Ecto neural progenitor cell (in vitro differentiated cells): ENCODE measurements around the gene VPS26B.
"Not testable (repeated sequence)": the region's sequence is repeated elsewhere in the genome, so short reads cannot be mapped to it uniquely, and the experiment has no call there.

ENCODE experiments used
- DNase-seq: peaks from one replicate; pipeline ENCODE4 v3.0.0-alpha.2; 2018; ENCODE audit warnings: low spot score

The VPS26B gene

DNA sequence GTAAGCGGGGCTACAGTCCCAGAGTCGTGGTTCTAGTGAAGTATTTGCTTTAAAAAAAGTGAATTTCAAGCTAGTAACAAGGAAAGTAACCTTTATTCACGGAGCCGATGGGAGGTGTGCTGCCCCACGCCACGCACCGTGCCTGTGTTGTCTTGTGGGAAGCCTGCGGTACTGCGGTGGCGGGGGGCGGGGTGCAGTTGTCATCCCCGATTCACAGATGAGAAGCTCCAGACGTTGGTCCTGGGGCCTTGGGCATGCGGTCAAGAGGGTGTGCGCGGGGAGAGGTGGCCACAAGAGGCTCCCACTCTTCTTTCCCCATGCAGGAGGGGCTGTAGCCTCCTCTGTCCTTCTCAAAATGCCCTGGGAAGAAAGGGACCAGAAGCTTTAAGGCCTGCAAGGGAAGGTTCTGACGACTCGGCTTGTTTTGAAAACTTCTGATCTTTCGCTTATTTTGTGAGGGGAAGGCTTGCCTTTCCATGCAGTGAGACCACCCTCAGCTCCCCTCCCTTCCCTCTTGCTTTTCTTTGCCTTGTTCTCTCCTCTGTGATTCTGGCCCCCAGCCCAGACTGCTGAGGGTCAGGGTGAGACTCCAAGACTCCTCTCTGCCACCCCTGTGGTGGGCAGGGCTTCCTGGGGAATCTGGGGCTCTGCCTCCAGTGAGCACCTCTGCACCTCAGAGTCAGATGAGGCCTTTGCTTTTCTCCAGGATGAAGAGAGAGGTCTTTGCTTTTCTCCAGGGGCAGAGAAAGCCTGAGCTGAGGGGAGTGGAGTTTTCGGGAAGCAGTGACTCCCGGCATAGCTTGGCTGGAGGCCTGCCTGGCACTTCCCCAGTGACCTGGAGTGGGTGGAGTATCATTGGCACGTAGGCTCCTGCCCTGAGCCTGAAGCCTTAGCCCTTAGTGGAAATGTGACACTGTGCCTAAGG, 57.9 kb downstream of the VPS26B start:
- DNase-seq = peak; percentile 29

DNA sequence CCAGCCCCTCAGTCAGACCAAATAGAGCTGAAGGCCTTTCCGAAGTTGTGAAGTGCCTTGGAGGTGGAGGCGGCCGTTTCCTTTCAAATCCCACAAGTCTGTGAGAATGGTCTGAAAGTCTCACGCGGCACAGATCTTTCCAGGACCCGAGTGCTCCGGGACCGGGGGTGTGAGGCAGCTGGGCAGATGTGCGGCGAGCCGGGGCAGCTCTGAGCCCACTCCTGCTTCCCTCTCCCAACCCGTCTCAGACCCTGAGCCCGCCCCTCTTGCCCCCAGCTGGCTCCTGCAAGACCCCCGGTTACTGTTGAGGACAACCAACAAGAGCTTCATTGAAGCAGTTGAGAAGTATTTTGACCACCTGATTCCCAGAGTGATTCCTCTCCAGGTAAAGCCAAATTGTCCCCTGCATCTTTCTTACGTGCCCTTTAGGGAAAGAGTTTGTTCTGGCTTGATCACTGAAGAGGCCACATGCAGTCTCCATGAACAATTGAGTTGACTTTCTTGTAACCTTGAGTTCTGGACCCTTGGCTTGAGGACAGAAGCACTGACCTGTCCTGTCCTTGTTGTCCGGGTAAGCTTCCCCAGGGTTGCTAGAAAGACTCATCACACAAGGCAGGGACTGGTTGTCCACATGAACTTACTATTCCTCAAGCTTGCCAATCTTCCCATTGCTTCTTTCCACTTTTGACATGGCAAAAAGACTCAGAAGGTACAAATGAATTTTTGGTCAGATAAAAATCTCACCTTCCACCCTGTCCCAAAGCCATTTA, 59.2 kb downstream of the VPS26B start:
- DNase-seq = peak; percentile 32

DNA sequence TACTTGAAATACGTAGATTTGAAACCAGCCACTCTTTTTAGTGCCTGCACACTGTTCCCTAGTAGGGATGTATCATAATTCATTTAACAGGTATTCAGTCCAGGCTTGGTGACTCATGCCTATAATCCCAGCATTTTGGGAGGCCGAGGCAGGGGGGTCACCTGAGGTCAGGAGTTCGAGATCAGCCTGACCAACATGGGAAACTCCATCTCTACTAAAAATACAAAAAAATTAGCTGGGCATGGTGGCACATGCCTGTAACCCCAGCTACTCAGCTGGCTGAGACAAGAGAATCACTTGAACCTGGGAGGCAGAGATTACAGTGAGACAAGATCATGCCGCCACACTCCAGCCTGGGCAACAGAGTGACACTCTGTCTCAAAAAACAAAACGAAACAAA, 59.9 kb downstream of the VPS26B start:
- DNase-seq = not testable (repeated sequence)

DNA sequence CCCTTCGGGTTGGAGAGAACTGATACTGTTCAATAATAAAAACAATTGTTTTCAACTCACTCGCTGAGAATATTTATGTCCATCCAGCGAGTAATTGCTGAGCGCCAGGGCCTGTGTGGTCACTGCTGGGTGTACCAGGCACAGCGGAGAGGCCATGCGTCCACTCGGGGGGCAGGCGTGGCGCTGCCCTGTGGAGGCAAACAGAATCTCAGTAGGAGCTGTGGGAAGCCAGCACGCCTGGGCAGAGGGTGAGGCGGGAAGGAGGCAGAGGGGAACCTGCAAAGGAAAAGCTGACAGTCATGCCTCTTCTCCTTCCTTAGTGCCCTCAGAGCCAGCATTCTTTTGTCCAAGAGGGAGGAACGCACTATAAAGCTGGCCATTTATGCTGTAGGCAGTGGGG, 63.1 kb downstream of the VPS26B start:
- DNase-seq = peak; percentile 22

DNA sequence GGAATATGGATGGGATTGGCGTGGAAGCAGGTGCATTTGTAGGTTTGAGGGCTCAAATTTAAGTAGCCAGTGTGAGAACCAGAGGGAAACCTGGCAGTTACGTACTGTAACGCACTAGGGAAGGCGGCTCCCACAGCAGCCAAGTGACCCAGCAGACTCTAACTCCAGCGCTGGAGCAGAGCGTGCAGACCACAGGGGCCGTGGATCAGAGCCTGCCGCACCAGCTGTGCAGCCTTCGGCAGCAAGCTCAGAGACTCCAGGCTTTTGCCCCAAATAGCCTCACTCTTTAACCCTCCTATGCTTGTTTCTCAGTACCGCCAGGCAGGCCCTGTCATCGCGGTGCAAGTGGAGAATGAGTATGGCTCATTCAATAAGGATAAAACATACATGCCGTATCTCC, 64.0 kb downstream of the VPS26B start:
- peak; percentile 17 for DNase-seq

DNA sequence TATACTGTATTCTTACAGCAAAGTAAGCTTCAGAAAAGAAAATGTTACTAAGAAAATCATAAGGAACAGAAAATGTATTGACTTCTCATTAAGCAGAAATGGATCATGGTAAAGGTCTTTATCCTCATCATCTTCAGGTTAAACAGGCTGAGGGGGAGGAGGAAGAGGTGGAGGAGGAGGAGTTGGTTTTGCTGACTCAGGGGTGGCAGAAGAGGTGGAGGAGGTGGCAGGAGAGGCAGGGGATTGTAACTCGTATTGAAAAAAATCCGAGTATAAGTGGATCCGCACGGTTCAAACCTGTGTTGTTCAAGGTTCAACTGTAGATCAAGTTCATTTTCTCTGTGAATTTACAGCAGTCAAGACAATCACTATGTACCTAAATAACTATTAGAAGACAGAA, 64.7 kb downstream of the VPS26B start:
- DNase-seq = peak; percentile 21

DNA sequence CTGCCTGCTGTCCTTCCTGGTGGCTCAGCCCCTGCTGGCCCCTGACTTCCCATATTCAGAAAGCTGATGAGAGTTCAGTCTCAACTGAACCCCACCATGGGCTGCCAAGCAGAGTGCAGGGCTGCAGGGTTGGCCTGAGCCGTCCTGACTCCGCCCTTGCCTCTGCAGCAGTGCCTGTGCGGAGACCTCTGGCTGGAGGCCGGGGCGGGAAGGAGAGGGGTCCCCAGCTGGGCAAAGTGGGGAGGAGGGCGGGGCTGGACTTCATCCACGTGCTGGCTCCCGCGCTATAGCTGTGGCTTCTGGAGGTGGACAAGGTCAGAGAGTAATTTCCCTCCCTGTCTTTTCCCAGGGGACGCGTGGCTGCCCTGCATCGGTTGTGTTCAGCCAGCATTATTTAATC, 65.3 kb downstream of the VPS26B start:
- peak; percentile 66 for DNase-seq

DNA sequence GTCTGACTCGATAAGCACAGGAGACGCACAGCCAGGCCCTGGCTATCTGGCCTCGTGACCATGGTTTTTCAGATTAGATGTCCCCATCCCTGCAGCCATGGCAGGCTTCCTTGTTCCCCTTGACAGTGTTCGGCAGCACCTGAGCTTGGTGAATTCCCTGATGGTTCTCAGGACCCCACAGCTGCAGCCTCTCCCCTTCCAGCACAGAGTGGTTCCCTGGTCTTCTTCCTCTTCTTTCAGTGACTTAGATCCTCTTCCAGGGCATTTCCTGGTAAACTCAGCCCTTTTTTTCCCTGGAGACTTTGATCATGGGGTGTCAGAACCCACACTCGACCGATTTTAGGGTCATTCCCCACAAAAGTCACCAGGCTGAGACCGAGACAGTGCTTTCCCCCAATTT, 66.2 kb downstream of the VPS26B start:
- DNase-seq = peak; percentile 13

DNA sequence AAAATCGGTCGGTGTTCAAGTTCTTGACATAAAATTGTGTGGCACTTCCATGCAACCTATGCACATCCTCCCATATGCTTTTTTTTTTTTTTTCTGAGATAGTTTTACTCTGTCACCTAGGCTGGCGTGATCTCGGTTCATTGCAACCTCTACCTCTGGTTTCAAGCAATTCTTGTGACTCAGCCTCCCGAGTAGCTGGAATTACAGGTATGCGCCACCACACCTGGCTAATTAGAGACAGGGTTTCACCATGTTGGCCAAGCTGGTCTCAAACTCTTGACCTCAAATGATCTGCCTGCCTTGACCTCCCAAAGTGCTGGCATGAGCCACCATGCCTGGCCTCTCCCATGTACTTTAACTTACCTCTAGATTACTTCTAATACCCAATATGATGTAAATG, 66.7 kb downstream of the VPS26B start:
- peak; percentile 6 for DNase-seq

DNA sequence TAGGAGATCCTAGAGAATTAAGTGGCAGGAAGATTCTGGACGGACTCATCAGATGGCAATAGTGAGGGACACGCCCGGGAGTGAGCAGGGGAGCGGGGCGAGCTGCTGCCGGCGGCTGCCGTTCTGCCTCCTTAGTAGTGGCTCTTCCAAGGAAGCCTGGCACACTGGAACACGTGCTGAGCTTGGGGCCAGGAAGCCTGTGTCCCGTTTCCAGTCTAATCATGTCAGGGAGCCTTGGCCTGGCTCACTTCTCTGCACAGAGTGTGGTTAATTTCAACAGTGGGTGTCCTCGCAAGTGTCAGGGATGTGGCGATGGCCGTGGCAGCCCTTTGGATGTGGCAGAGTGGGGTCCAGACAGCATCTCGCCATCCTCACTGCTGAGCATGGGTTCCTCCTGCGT, 68.2 kb downstream of the VPS26B start:
- DNase-seq = no peak

DNA sequence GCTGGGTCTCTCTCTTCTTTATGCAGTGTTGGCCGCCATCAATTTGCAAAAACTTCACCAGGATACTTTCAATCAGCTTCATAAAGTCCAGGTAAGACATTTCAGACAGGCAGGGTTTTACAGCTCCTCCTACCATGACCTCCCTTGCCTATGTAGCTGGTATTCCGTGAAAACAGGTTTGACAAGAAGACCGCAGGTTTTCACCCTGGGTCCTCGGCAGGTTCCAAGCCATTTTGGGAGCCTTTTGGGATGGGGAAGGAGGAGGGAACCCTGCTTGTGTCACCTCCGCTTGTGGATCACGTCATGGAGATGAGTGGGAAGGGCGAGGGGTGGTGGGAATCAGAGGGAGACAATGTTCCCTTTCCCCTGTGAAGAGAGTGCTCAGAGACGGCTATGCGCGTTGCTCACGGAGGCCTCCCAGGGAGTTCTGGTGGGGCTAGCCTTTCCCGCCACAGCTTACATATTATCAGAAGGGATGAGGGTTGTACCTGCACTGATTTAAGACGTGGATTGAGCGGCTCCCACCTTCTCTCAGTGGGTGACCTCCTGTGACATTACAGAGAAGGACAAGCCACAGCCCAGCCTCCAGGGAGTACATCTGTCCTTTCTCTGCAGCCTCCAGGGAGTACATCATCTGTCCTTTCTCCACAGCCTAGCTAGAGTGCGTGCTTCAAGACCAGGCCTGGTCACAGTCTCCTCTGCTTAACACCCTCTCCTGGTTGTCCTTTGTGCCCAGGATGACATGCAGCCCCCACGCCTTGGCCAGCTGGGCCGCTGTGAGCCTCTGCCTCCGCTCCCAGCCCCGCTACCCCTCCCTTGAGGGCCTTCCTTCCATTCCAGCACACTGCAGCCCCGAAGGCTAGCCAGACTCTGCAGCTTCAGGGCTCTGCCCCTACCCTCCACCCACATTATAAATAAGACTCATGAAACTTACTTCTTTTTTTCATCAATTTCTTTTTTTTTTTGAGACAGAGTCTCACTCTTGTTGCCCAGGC, 68.9 kb downstream of the VPS26B start:
- no peak for DNase-seq

DNA sequence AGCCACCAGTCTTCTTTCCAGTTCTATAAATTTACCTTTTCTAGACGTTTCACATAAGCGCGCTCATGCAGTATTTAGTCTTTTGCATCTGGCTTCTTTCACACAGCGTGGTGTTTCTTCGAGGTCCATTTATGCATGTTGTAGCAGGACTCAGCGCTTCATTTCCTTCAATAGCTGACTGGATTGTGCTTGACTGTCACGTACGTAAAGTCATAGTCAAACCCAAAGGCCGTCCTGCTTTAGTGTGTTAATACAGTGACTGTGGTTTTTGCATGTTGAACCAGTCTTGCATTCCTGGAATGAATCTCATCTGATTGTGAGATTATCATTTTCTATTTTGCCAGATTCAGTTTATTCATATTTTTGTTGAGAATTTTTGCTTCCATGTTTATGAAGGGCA, 70.2 kb downstream of the VPS26B start:
- DNase-seq = no peak
